GM19397 (cell line): ENCODE data around the gene ADAMTS8.

Experiments used
- ATAC-seq: cut with Tn5 transposase; IDR thresholded peaks from one replicate; pipeline ENCODE4 v1.9.1; 2021; ENCODE audit warnings: mild to moderate bottlenecking, moderate library complexity; ENCODE audit not compliant: unreplicated experiment

ADAMTS8 gene

DNA sequence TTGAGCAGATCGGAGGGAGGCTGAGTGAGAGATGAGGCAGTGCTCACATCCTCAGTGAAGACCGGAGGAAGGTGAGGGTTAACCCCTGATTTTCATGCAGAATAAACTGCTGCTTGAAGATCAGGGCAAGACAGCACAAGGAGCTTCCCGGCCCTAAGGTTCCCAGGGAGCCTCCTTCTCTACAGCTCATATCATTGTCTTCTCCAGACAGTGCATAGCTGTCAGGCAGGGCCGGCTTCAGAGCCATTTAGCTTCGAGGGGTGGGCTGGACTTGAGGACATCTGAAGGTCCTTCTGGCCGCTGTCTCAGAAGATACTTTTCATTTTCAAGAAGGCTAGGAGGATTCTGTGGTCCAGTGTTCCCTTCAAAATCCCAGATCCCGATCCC, 7.2 kb downstream of the ADAMTS8 start:
- ATAC-seq = no peak

DNA sequence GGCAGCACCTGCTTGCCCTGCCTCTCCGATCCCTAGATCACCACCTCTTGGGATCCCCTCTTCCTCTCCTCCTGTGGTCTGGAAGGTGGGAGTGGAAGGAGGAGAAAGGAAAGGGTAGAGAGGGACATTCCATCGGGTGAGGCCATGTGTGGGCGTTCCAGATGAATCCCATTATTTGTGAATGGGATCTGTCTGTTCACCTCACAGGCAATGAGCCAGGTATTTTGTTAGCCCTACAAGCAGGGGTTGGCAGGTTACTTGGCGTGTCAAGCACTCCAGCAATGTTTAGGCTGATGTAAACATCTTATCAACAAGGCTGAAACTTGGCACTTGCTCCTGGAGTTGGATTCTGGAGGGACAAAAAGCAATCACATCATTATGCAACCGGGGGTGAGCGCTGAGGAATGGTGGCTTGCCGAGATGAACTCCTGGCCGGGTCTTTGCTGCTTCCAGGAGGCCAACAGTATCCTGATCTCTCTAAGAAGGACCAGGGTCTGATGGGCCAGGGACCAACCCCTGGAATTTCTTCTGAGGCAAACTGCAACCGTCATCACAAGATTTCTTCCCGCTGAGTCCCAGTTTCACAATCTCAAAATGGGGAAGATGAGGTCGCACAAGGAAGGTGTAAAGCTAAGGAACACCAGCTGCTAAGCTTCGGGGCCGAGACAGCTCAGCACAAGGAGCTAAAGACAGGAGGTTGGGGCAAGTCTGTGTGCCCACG, 7.8 kb downstream of the ADAMTS8 start:
- no peak for ATAC-seq

DNA sequence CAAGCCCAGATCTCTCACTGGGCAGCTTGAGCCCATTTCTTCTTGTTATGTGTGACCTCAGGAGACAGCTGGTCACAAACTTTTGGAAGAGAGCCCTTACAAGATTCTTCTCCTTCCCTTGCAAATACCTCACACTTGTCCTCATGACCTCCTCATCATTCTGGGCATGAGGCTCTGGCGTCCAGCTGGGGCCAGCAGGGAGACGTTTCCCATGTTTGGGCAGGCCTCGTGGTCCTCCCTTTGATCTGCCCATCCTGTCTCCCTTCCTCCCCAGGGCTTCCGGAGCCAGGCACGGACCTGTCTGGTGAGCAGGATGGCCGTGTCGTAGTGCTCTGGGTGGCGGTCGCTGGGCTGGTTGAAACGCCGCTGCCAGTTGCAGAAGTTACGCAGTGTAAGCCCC, 9.7 kb downstream of the ADAMTS8 start:
- no peak for ATAC-seq

DNA sequence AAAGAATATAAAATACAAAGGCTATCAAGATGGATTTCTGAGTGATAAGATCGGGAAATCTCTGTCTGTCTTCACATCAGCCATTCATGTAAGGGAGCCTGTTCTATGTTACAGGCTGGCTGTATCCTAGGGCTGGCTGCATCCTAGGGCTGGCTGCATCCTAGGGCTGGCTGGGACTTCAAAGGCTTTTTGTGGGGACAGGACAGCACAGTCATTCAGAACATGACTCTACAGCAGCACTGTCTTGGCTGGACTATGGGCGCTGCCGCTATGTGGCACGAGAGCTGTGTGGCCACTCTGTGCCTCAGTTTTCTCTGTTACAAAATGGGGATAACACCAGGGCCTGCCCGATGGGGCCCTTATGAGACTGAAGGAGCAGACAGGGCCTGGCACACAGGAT, 10.2 kb downstream of the ADAMTS8 start:
- no peak for ATAC-seq

GRCh38 chr11:130416906-130417305, 11.5 kb downstream of the ADAMTS8 start:
- ATAC-seq = no peak

DNA sequence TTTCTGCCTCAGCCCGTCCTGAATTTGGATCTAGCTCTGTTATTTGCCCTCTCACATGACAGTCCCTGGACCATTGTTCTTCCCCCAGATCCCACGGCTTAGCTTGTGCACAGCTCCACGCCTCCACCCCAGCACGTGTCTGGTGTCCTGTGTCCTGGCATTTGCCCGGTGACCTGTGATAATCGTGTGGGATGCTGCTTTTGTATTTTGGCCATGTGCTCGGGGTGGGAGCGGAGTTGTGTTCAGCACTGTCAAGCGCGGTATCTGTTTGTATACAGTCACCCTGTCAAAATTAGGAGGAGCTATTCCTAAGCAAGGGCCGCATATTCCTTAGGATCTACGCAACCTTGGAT, 11.9 kb downstream of the ADAMTS8 start:
- no peak for ATAC-seq

DNA sequence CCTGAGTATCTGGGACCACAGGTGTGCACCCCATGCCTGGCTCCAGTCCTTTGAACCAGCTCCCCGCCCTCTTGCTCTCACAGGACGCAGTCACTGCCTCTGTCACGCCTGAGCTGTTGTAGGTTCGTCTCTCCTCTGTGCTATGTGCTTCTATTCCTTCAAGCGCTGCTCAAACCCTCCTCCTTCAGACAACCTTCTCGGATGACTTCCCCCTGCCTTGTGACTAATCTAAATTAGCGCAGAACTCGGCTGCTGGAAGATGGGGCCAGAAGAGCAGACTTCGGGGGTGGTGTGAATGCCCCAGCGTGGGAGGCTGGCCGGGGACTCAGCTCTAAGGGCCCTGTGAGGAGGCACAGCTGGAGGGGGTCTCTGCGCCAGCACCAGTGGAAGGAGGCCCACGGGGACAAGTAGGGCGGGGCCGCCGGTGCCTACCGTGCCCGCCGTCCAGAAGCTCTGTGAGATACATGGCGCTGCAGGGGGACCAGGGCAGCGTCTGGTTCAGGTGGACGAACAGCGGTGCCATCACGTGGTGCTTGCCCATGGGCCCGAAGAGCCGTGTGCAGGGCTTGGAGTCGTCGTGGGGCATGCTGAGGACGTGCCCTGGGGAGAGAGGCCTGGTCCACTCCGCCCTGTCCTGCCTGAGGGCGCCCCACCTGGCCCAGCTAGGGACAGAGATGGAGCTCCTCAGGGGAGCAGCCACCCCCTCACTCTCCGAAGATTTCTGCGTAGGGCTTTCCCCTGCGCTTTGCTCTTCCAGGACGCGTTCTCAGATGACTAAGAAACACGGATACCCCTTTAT, 12.5 kb downstream of the ADAMTS8 start:
- ATAC-seq = no peak

DNA sequence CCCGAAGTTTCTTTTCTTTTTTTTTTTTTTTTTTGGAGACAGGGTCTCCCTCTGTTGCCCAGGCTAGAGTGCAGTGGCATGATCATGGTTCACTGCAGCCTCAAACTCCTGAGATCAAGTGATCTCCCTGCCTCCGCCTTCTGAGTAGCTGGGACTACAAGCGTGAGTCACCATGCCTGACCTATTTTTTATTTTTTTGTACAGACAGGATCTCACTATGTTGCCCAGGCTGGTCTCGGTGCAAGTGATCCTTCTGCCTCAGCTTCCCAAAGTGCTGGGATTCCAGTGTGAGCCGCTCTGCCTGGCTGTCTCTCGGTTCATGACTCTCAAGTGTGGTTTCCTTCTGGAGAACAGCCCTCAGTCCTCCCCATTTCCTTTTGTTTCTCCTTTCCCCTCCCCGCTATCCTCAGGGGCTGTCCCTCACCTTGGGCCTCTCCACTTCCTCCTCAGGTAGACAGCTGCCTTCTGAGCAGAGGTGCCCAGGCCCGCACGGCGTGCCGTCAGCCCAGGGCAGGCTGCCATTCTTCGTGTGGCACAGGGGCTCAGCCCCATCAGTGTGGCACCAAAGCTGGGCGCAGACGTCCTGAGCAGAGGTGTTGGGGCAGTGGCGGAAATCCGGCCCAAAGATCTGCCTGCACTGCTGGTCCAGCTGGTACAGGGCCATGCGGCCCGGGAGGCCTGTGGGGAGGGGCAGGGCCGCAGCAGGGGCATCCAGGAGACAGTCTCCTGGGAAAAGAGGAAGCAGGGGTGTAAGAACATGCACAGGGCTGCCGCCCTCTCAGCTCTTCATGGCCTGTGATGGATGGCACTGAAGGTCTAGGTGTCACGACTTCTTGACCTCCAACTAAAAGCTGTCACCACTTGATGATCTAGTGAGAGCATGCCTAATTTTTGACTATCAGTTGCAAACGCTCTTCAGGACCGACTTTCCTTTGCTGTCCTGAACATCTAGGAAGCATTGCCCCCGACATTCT, 14.0 kb downstream of the ADAMTS8 start:
- ATAC-seq = no peak

DNA sequence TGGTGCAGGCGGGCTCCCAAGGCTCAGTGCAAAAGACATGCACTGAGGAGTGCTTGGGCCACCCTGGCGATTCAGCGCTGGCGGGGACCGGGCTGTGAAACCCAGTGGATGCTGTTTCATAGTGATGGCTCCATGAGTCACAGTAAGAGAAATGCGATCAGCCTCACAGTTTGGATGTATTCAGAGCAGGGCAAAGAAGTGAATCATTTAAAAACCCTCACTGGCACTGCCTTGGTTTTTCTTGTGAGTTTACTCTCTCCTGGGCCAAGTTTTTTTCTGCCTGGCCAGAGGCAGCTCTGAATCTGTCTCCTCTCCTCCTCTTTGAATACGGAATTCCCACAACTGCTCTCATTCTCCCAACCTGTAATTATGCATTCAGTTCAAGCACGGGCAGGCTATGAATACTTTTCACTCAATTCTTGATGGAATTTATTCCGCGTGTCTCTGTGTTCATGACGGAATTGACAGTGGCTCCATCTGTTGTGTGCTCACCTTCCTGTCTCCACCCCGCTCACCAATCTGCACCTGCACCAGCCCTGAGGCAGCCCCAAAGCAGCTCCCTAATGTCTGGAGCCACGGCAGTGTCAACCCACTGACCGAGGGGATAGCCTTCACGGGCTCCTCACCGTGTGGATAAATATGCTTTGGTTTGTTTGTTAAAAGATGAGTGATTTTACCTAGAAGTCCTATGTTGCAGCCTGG, 14.9 kb downstream of the ADAMTS8 start:
- ATAC-seq = no peak

- ATAC-seq = no peak
Observed at GRCh38 chr11:130411223-130411622, 17.2 kb downstream of the ADAMTS8 start.

- ATAC-seq = no peak
Observed at GRCh38 chr11:130409594-130410388, 18.6 kb downstream of the ADAMTS8 start.

- ATAC-seq = no peak
Observed at GRCh38 chr11:130408901-130409300, 19.5 kb downstream of the ADAMTS8 start.

- no peak for ATAC-seq
Observed at GRCh38 chr11:130408401-130408890, 20.0 kb downstream of the ADAMTS8 start.

DNA sequence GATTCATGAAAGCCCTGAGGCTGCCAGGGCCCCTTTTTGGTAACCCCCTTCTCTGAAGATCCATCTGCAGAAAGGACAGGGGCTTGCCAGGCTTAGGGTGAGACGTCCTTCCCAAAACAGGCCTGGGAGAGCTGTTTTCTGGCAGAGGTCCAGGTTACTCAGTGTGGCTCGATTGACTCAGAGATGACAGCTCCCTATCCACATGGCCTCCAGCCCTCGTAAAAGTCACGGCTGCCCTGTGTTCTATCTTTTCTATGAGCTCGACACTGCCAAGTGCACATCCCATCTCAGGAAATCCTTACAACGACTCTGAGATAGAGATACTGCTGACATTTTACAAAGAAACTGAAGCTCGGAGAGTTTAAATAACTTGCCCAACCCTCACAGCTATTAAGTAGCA, 20.4 kb downstream of the ADAMTS8 start:
- no peak for ATAC-seq

DNA sequence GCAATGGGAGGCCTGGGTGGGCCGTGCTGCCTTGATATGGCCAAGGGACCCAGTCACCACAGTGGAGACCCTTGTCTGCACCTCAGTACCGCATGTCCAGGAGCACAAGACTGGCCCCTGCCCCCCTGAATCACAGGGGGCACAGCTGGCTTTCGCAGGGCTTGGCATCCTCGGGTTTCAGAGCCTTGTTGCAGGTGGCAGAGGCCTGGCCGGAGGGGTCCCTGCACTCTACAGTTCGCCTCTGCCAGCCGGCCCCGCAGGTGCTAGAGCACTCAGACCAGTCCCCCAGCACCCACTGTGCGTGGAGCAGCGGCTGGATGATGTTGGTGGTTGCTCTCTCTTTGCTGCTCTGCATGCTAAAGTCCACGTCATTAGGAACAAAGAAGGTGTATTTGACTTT, 23.0 kb downstream of the ADAMTS8 start:
- no peak for ATAC-seq

DNA sequence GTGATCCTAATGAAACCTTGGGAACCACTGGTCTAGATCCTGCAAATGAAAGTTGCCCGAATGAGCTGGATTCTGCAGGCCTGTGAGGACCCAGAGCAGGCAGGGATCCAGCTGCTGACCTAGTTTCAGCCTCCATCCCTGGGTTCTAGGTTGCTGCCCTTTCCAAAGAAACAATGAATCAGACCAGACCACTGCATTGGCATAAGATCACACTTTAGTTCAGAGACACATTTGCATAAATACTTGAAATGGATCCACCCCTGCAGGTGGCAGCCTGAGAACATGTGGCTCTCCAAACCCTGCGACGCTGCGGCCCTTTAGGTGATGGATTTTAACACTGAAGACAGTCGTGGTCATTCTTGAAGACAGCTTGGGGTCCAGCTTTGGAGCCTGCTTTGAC, 23.7 kb downstream of the ADAMTS8 start:
- ATAC-seq = no peak

DNA sequence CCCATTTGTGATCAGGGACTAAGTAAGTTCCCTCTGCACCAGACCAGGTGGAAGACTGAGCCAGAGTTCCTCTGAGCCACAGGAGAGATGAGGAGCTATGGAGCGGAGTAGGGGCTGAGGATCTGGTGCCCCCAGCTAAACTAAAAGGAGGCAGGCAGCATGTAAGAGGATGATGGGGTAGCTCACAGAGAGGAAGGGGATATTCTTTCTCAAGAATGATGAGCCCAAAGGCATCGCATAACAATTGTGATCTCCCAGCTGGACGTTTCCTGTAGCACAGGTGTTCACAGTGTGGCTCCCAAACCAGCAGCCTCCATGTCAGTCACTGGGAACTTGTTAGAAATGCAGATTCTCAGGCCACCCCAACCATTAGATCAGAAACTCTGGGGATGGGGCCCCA, 24.4 kb downstream of the ADAMTS8 start:
- ATAC-seq = no peak

- ATAC-seq = no peak
Observed at GRCh38 chr11:130403271-130403804, 25.1 kb downstream of the ADAMTS8 start.

DNA sequence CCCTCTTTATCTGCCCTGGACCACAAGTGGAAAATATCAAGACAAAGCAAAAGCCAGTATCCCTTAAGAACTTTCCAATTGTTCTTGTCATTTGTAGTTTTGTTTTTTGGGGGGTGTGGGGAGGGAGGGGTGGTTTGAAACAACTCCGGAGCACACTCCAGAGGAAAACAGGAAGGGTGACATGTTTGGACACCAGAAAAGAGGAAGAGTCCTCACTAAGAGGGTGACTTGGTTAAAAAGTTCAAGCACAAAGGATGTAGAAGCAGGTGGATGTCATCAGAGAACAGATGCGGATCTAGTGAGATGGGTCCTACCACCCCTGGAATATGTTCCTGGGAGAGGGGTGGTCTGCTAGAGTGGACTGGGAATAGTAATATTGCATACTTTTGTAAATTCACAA, 25.8 kb downstream of the ADAMTS8 start:
- no peak for ATAC-seq
